ENCODE measurements around the gene MBNL3. TPM values are rescaled to one million over a fixed set of nuclear protein-coding genes. Genes with fewer than 3 reads are reported as not detected.
A peak's percentile ranks its signal among the peaks of the same experiment; 100 is the strongest.

Gene MBNL3
- total RNA-seq, 1 experiment from 2014 or later, result 0.11 TPM

GRCh38 chrX:132489578-132490419 lies 961 bp upstream of the MBNL3 start:
- peaks cover 11% of the 10 kb centered on the region for H3K4me1 ChIP-seq (replicated peaks)
- no peak for DNase-seq (ENCODE audit: low read depth in 1 of 2, low spot score in 2 of 2)
- no peak overlapping the region for H3K27ac ChIP-seq
- H3K4me3 ChIP-seq, result peak overlapping the region; percentile 31
- H3K9me3 ChIP-seq (replicated peaks), result no peaks in the 10 kb centered on the region
- peaks cover 49% of the 10 kb centered on the region for H3K27me3 ChIP-seq (replicated peaks)
- H3K36me3 ChIP-seq, result no peaks in the 10 kb centered on the region

- Histone ChIP-seq H3K36me3 (no peaks in the 10 kb centered on the region), H3K4me1 (replicated peaks) (peaks cover 11% of the 10 kb centered on the region), H3K9me3 (replicated peaks) (no peaks in the 10 kb centered on the region), H3K4me3 (no peak overlapping the region), H3K27ac (no peak overlapping the region), H3K27me3 (replicated peaks) (peaks cover 49% of the 10 kb centered on the region)
- DNase-seq (ENCODE audit: low read depth in 1 of 2, low spot score in 2 of 2), result no peak
These were observed 595 bp downstream of the MBNL3 start for GRCh38 chrX:132488180-132488705.

GRCh38 chrX:132486599-132487178 lies 2.1 kb downstream of the MBNL3 start:
- peaks cover 11% of the 10 kb centered on the region for H3K4me1 ChIP-seq (replicated peaks)
- no peaks in the 10 kb centered on the region for H3K9me3 ChIP-seq (replicated peaks)
- no peak overlapping the region for H3K4me3 ChIP-seq
- H3K27ac ChIP-seq, result no peak overlapping the region
- H3K36me3 ChIP-seq, result no peaks in the 10 kb centered on the region
- DNase-seq (ENCODE audit: low read depth in 1 of 2, low spot score in 2 of 2), result no peak
- peaks cover 46% of the 10 kb centered on the region for H3K27me3 ChIP-seq (replicated peaks)

DNA sequence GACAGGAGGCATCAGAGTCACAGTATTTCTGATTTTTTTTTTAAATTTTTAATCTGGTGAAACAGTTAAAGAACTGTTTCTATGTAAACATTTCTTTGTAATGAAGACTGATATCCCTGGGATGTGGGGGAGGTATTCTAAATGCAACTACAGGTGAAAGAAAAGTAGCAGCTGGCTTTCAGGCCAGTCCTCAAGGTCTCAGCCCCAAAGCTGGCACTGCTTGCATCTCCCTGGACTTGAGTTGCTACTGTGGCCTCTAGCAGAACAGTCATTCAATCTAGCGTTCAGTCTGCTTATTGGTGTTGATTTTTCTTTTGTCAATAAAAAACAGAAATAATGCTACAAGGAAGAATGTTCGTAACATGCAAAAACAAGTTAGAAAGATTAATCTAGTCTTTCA lies 4.9 kb downstream of the MBNL3 start:
- H3K27me3 ChIP-seq (replicated peaks), result peaks cover 22% of the 10 kb centered on the region
- no peaks in the 10 kb centered on the region for H3K9me3 ChIP-seq (replicated peaks)
- H3K4me3 ChIP-seq, result no peak overlapping the region
- H3K36me3 ChIP-seq, result no peaks in the 10 kb centered on the region
- no peak for DNase-seq (ENCODE audit: low read depth in 1 of 2, low spot score in 2 of 2)
- H3K4me1 ChIP-seq (replicated peaks), result peaks cover 4% of the 10 kb centered on the region
- no peak overlapping the region for H3K27ac ChIP-seq

DNA sequence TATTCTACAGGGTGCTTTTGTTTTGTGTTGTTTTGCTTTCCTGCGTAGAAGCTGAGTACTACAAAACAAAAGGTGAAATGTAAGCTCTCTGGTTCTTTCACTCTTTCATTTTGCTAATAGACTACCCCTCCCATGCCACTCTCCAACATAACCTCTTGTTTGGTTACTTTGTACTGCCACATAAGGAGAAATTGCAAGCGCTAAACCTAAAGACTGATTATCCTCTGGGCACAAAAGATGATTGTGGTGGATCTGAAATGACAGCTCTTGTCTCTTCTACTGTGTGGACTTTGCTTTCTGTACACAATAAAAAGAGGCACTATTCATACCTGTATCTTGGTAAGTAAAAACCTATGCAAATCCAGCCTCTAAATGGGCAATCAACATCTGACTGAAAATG lies 5.3 kb downstream of the MBNL3 start:
- H3K27ac ChIP-seq, result no peak overlapping the region
- H3K27me3 ChIP-seq (replicated peaks), result peaks cover 17% of the 10 kb centered on the region
- H3K36me3 ChIP-seq, result no peaks in the 10 kb centered on the region
- no peak overlapping the region for H3K4me3 ChIP-seq
- no peaks in the 10 kb centered on the region; the same call in 1 of the 2 replicates for H3K4me1 ChIP-seq (replicated peaks)
- no peak for DNase-seq (ENCODE audit: low read depth in 1 of 2, low spot score in 2 of 2)
- H3K9me3 ChIP-seq (replicated peaks), result no peaks in the 10 kb centered on the region

DNA sequence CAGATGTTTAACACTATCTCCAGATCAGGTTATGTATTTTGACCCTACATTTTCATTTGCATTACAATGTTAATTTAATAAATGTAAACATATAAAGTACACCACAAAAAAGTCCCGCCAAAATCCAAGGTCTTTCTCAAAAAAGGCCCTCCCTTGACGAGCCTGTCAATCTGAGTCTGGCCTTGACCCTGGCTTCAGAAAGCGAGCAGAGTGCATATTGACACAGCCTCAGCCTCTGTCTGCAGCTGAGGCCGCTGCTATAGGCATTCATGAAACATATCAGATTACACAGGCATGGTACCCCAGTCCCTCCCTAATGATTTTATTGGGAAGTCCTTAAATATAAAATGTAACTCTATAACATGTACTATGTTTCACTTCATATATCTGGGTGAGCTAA lies 6.2 kb downstream of the MBNL3 start:
- Histone ChIP-seq H3K9me3 (replicated peaks) (no peaks in the 10 kb centered on the region), H3K27me3 (replicated peaks) (peaks cover 8% of the 10 kb centered on the region), H3K4me1 (replicated peaks) (no peaks in the 10 kb centered on the region), H3K36me3 (no peaks in the 10 kb centered on the region), H3K4me3 (no peak overlapping the region), H3K27ac (no peak overlapping the region)
- DNase-seq (ENCODE audit: low read depth in 1 of 2, low spot score in 2 of 2), result no peak

DNA sequence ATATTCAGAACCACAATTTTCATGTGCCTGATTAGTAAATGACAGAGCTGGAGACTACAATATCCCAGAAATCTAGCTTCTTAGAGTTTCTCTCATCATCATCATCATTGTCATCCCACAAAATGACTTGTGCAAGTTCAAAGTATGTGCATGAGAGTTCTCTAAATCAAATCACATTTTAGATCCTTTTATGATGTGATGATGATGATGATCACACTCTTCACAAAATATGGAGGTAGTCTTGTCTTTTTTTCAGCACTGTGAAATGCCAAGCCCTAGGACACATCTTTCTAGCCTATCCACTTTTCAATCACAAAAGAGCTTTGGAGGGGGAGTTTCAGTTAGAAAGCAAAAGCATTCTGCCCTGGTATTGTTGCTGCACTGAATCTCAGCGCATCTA lies 7.4 kb downstream of the MBNL3 start:
- Histone ChIP-seq H3K27me3 (replicated peaks) (no peaks in the 10 kb centered on the region; the same call in 1 of the 2 replicates), H3K36me3 (no peaks in the 10 kb centered on the region), H3K4me3 (no peak overlapping the region), H3K4me1 (replicated peaks) (no peaks in the 10 kb centered on the region), H3K9me3 (replicated peaks) (no peaks in the 10 kb centered on the region), H3K27ac (no peak overlapping the region)
- no peak for DNase-seq (ENCODE audit: low read depth in 1 of 2, low spot score in 2 of 2)

DNA sequence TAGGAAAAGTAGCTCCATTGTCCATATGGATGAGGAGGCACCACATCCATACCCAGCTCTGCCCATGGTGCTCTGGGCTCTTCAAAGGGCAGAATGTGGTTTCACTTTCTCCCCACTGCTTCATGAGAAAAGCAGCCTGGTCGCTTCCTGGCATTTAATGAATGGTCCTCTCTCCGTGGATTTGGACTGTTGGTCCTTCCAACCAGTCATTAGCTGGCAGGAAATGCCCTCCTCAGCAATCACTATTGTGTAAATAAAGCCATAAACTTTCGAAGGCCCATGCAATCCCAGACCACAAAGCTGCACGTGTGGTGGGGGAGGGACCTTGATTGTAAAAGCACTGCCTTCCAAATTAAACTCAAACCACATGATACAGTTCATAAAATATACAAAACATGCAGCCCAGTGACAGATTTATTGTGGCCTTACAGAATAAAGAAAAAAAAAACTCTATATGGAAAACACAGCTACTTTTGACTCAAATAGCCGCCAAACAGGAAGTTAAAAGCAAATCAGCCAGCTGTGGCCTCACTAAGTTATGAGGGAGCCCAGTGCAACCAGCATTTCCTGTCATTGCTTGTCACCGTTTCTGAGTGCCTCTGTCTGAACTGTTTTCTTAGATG lies 8.1 kb downstream of the MBNL3 start:
- Histone ChIP-seq H3K9me3 (replicated peaks) (no peaks in the 10 kb centered on the region), H3K27ac (no peak overlapping the region), H3K36me3 (no peaks in the 10 kb centered on the region), H3K4me1 (replicated peaks) (no peaks in the 10 kb centered on the region), H3K4me3 (no peak overlapping the region), H3K27me3 (replicated peaks) (no peaks in the 10 kb centered on the region; the same call in 1 of the 2 replicates)
- DNase-seq (ENCODE audit: low read depth in 1 of 2, low spot score in 2 of 2), result peak in 1 of 2 experiments; percentile 20

- no peaks in the 10 kb centered on the region for H3K4me1 ChIP-seq (replicated peaks)
These were observed 14.1 kb downstream of the MBNL3 start for GRCh38 chrX:132474544-132475248.

DNA sequence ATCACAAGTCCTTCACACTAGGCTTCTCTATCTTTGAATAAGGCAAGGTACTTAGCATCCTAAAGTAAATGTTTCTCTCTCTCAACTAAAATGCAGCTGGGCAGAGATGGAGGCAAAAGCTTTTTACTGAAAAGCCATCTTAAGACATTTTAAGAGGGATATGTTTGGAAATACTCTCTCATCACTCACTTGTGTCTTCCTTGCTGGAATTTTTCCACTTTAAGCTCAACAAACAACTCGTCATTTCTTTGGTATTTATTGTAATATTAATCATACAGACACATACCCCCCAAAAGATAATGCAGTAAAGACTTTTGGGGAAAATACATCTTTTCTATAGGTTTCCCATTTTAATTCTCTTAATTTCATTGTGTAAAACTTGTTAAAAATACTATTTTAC lies 16.4 kb downstream of the MBNL3 start:
- Histone ChIP-seq H3K27me3 (replicated peaks) (no peaks in the 10 kb centered on the region), H3K9me3 (replicated peaks) (no peaks in the 10 kb centered on the region), H3K36me3 (no peaks in the 10 kb centered on the region), H3K27ac (no peak overlapping the region), H3K4me1 (replicated peaks) (no peaks in the 10 kb centered on the region), H3K4me3 (no peak overlapping the region)
- DNase-seq (ENCODE audit: low read depth in 1 of 2, low spot score in 2 of 2), result no peak

More at GRCh38 chrX:132474544-132475248, 14.1 kb downstream of the MBNL3 start:
- Histone ChIP-seq H3K27me3 (replicated peaks) (no peaks in the 10 kb centered on the region), H3K36me3 (no peaks in the 10 kb centered on the region), H3K27ac (no peak overlapping the region), H3K4me3 (no peak overlapping the region), H3K9me3 (replicated peaks) (no peaks in the 10 kb centered on the region)
- DNase-seq (ENCODE audit: low read depth in 1 of 2, low spot score in 2 of 2), result no peak

GRCh38 chrX:132470831-132471230 lies 18.0 kb downstream of the MBNL3 start:
- no peaks in the 10 kb centered on the region for H3K4me1 ChIP-seq (replicated peaks)
- H3K27me3 ChIP-seq (replicated peaks), result no peaks in the 10 kb centered on the region
- no peaks in the 10 kb centered on the region for H3K36me3 ChIP-seq
- H3K4me3 ChIP-seq, result no peak overlapping the region
- no peaks in the 10 kb centered on the region for H3K9me3 ChIP-seq (replicated peaks)
- no peak overlapping the region for H3K27ac ChIP-seq
- no peak for DNase-seq (ENCODE audit: low read depth in 1 of 2, low spot score in 2 of 2)

DNA sequence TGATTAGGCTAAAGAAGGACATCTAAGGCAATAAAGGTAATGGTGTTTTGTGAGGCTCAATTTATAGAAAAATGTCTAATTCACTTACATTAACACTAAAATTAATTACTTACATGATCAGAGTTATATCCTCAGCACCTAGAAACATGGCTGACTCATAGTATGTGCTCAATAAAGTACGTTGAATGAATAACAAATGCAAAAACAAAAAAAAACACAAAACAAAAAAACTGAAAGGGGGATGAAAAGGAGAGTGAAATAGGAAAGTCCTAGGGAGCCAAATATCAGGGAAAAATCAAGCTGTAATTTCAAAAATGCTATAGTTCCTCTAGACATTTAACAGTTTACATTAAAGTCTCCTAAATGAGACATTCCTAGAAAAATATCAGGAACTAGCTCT lies 18.7 kb downstream of the MBNL3 start:
- Histone ChIP-seq H3K9me3 (replicated peaks) (no peaks in the 10 kb centered on the region), H3K4me1 (replicated peaks) (no peaks in the 10 kb centered on the region), H3K4me3 (no peak overlapping the region), H3K27me3 (replicated peaks) (no peaks in the 10 kb centered on the region), H3K36me3 (no peaks in the 10 kb centered on the region), H3K27ac (no peak overlapping the region)
- no peak for DNase-seq (ENCODE audit: low read depth in 1 of 2, low spot score in 2 of 2)

GRCh38 chrX:132468454-132468853 lies 20.4 kb downstream of the MBNL3 start:
- no peak for DNase-seq (ENCODE audit: low read depth in 1 of 2, low spot score in 2 of 2)
- H3K4me3 ChIP-seq, result no peak overlapping the region
- H3K9me3 ChIP-seq (replicated peaks), result no peaks in the 10 kb centered on the region
- H3K27ac ChIP-seq, result no peak overlapping the region
- no peaks in the 10 kb centered on the region for H3K4me1 ChIP-seq (replicated peaks)
- no peaks in the 10 kb centered on the region for H3K27me3 ChIP-seq (replicated peaks)
- H3K36me3 ChIP-seq, result no peaks in the 10 kb centered on the region

Measured in SJSA1 (cell line).